GM19025 (cell line): ENCODE measurements around the gene RGPD5.
A peak's percentile ranks its signal among the peaks of the same experiment; 100 is the strongest.
"Not testable (repeated sequence)": the region's sequence is repeated elsewhere in the genome, so short reads cannot be mapped to it uniquely, and the experiment has no call there.

Source experiments
- ATAC-seq: cut with Tn5 transposase; IDR thresholded peaks from one replicate; pipeline ENCODE4 v1.9.1; 2021; ENCODE audit warnings: mild to moderate bottlenecking, low read depth, moderate library complexity; ENCODE audit not compliant: unreplicated experiment

The RGPD5 gene

GRCh38 chr2:109889909-109890308, 95.8 kb downstream of the RGPD5 start:
- ATAC-seq = not testable (repeated sequence)

GRCh38 chr2:109891024-109891423, 96.9 kb downstream of the RGPD5 start:
- ATAC-seq = not testable (repeated sequence)

- ATAC-seq = not testable (repeated sequence)
Measured at GRCh38 chr2:109893736-109894135, 99.6 kb downstream of the RGPD5 start.

- ATAC-seq = not testable (repeated sequence)
Measured at GRCh38 chr2:109894141-109894540, 100.0 kb downstream of the RGPD5 start.

- ATAC-seq = not testable (repeated sequence)
Measured at GRCh38 chr2:109895090-109895869, 101.2 kb downstream of the RGPD5 start.

- ATAC-seq = peak; percentile 94
Measured at GRCh38 chr2:109896212-109896611, 102.1 kb downstream of the RGPD5 start.

GRCh38 chr2:109897769-109898461, 103.8 kb downstream of the RGPD5 start:
- ATAC-seq = not testable (repeated sequence)

- not testable (repeated sequence) for ATAC-seq
Measured at GRCh38 chr2:109898462-109899336, 104.6 kb downstream of the RGPD5 start, which contains the start of gene LIMS3. TSS of gene LIMS3 (plus strand) at chr2:109898688. CDS start at chr2:109898729, 41 bp downstream.

GRCh38 chr2:109905796-109906195, 111.7 kb downstream of the RGPD5 start:
- not testable (repeated sequence) for ATAC-seq
